GM12801 (cell line): ENCODE measurements around the gene FANCL.

ENCODE experiments used
- CTCF ChIP-seq: IDR thresholded peaks from one replicate; pipeline ENCODE4 v1.5.1; 2011; ENCODE audit warnings: control low read depth; ENCODE audit not compliant: insufficient read length; ENCODE audit errors: extremely low read depth

FANCL gene

GRCh38 chr2:58221909-58222308 is 19.2 kb downstream of the FANCL start:
- no peak for TF ChIP-seq CTCF

DNA sequence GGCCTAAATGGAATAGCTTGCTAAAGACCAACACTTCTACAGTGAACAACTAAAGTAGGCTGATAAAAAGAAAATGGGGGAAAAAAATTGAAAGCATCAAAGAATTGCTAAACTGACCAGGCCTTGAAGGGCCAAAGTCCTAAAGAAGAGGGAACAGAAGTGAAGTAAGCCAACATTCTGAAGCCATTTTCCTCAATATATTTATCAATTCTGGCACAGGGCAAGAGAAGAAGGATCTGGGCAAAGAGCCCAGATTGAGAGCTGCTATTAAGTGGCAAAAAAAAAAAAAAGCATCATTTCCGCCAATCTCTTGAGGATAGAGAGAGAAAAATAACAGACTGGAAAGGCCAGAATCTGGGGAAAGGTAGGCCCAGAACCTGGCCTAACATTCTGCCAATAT is 25.7 kb downstream of the FANCL start:
- TF ChIP-seq CTCF: no peak

- no peak for TF ChIP-seq CTCF
These were observed 33.9 kb downstream of the FANCL start for GRCh38 chr2:58207189-58207588.

DNA sequence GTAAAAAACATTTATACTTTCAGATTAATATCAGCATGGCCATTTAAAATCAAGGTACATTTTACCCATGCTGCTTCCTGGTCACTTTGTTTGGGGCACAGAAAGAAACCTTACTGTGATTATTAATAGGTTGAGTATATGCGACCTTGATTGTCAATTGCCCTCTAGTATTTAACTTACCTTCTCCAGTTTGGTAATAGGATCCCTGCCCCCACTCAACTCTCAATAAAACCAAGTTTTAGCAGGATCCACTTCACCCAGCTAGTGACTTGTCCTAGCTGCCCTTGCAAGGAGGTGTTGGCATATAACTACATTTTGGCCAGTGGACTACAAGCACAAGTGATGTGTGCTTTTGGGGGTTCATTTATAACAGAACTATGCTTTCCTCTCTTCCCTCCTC is 34.3 kb downstream of the FANCL start:
- no peak for TF ChIP-seq CTCF

DNA sequence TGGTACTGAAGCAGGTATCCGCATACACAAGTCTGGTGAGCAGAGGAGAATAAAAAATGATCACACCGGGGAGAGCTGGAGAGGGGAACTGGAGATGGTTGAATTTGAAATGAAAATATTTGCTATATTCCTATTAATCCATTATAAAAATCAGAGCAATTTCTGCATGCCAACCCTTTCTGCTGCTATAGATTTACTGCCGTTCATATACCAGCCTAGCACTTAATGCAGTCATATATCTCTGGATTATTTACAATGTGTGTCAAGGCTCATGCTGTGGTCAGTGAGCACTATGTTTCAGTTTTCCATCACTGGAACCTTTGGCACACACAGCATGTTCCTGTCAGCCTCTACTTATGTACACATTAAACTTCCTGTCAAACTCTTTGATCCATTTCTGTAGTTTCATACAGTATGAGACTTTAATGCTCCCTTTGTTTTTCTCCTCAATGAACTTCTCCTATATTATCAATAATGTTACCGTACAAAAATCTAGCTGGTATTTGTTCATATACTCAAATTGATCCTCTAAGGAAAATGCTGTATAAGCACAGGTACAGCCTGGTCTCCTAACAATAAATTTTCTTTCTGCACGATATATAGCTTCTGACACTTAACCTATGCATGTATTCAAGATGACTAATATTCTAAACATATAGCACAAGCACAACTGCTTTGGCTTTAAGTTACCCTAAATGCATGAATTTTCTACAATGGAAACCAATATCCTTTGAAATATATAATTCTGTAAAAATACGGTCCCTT is 36.7 kb downstream of the FANCL start:
- no peak for TF ChIP-seq CTCF

- TF ChIP-seq CTCF: no peak
These were observed 38.1 kb downstream of the FANCL start for GRCh38 chr2:58203018-58203417.

DNA sequence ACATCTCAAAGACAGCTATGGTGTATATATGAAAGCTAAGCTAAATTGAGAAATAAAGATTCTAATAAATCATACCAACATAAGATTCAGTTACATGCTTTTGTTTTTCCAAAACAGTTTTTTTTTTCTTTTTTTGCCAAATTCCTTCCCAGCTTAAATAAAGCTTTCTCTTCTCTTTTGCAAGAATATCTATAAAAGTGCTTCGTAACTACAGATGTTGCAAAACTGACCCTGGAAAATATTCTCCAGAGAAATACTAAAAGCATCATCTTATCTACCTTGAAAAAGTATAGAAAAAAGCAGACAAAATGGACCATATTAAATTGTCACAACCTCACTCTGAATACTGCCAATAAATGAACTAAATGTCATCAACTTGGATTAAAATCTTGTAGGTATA is 38.7 kb downstream of the FANCL start:
- TF ChIP-seq CTCF: no peak
